ENCODE data around the gene ST3GAL5.
"Not testable (repeated sequence)": the region's sequence is repeated elsewhere in the genome, so short reads cannot be mapped to it uniquely, and the experiment has no call there.

DNA sequence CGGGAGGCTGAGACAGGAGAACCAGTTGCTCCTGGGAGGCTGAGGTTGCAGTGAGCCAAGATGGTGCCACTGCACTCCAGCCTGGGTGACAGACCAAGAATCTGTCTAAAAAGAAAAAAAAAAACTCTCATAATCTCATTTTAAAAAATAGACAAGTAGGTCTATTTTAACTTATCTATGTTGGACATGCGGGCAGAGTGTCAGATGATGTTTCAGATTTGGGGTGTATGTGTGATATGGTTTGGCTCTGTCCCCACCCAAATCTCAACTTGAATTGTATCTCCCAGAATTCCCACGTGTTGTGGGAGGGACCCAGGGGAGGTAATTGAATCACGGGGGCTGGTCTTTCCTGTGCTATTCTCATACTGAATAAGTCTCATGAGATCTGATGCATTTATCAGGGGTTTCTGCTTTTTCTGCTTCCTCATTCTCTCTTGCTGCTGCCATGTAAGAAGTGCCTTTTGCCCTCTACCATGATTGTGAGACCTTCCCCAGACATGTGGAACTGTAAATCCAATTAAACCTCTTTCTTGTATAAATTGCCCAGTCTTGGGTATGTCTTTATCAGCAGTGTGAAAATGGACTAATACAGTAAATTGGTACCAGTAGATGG lies 8.0 kb downstream of the ST3GAL5 start:
- TF ChIP-seq CTCF (conservative IDR thresholded peaks at IDR 0.05; ENCODE audit: low read length); EZH2phosphoT487 (IDR thresholded peaks at IDR 0.05; ENCODE audit: borderline replicate concordance, low read depth, low read length): not testable (repeated sequence)

Measured in OCI-LY7 (cell line).